GM13977 (cell line): ENCODE measurements around the gene TNPO2.

Experiments
- DNase-seq: peaks from one replicate; pipeline ENCODE4 v3.0.0; 2012; ENCODE audit warnings: low spot score
- in situ Hi-C: fragments of 300-500 bp; cut with MboI; formaldehyde crosslinking; loops from one replicate; pipeline ENCODE4 v1.12.0; 2022; ENCODE audit warnings: low sequenced_read_pairs, low pct_unique_long_range_greater_than_20kb, mixed read lengths, inconsistent platforms; ENCODE audit not compliant: unreplicated experiment
- TF ChIP-seq, protein P1 (sequence below): IDR thresholded peaks from 2 replicates; pipeline ENCODE4 v1.5.1; 2012; ENCODE audit warnings: mild to moderate bottlenecking, control low read depth; ENCODE audit not compliant: insufficient read depth; ENCODE audit errors: extremely low read depth, missing control alignments

Gene TNPO2

DNA sequence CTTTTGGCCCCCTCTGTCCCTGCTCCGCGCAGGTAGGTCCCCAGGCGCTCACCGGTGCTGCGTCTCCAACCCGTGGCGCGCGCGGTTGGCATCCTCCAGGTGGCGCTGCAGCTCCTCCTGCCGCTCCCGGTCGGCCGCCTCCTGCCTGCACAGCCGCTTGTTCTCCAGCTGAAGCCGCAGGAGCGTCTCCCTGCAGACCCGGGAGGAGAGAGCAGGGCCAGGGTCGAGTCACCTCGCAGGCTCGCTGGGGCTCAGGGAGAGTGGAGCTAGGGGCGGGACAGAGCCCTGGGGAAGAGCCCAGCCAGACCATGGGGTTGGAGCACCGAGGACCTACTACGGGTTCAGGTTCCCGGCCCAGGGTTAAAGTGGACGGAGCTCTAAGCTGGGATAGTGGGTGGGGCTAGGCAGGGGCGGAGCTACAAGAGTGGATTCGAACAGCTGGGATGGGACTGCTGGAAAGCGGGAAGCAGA is 42.4 kb upstream of the TNPO2 start:
- in situ Hi-C loops: loop anchor here (10.0 kb wide), 1 partner anchor 79 kb away; no protein-coding TSS in a partner anchor
- DNase-seq: peak; percentile 87
- TF ChIP-seq, protein P1, sequence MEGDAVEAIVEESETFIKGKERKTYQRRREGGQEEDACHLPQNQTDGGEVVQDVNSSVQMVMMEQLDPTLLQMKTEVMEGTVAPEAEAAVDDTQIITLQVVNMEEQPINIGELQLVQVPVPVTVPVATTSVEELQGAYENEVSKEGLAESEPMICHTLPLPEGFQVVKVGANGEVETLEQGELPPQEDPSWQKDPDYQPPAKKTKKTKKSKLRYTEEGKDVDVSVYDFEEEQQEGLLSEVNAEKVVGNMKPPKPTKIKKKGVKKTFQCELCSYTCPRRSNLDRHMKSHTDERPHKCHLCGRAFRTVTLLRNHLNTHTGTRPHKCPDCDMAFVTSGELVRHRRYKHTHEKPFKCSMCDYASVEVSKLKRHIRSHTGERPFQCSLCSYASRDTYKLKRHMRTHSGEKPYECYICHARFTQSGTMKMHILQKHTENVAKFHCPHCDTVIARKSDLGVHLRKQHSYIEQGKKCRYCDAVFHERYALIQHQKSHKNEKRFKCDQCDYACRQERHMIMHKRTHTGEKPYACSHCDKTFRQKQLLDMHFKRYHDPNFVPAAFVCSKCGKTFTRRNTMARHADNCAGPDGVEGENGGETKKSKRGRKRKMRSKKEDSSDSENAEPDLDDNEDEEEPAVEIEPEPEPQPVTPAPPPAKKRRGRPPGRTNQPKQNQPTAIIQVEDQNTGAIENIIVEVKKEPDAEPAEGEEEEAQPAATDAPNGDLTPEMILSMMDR: peak; percentile 99

DNA sequence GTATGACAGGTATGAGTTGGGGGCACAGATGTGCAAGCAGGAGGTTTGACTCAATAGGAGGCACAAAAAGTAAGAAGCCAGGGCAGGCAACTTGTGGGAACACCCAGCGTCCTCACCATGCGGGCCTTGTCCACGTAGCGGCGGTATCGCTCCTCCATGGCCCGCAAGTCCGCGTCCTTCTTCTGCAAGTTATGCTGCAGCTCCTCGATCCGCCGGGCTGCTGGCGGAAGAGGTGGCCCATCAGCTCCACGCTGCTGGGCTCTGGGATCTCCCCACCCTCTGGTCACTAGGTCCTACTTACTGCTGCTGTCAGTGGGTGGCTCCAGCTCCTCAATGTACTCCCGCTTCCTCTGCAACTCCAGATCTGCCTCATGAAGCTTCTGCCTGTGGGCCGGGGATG is 41.0 kb upstream of the TNPO2 start:
- no peak for DNase-seq
- TF ChIP-seq, protein P1: no peak
- in situ Hi-C loops: loop anchor here (10.0 kb wide), 1 partner anchor 80 kb away; no protein-coding TSS in a partner anchor

- no peak for DNase-seq
- TF ChIP-seq, protein P1: no peak
- in situ Hi-C loops: loop anchor here (10.0 kb wide), 1 partner anchor 82 kb away; no protein-coding TSS in a partner anchor
Measured at GRCh38 chr19:12763100-12763499, 39.4 kb upstream of the TNPO2 start.

GRCh38 chr19:12759686-12760085 is 36.0 kb upstream of the TNPO2 start:
- TF ChIP-seq, protein P1: no peak
- in situ Hi-C loops: loop anchor here (10.0 kb wide), 2 partner anchors 85 to 195 kb away; no protein-coding TSS in a partner anchor
- no peak for DNase-seq

DNA sequence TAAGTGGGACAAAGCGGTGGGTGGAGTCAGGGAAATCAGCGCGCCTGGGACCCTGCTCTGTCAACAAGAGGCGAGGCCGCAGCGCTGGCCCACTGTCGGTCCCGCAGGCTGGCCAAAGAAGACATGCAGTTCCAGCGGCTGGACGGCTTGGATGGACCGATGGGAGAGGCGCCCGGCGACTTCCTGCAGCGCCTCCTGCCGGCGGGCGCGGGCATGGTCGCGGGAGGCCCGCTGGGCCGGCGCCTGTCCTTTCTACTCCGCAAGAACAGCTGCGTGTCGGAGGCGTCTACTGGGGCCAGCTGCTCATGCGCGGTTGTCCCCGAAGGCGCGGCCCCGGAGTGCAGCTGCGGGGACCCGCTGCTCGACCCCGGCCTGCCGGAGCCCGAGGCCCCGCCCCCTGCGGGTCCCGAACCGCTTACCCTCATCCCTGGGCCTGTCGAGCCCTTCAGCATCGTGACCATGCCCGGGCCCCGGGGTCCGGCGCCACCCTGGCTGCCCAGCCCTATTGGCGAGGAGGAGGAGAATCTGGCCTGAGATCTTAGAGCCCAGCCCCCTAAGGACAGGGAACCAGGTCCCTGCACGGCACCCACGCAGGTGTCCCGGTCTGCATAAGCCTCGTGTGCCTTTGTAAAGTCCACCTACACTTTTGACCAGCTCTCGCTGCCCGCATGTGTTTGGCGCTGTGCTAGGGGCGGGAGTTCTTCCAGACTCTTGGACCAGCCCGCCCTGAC is 34.0 kb upstream of the TNPO2 start:
- in situ Hi-C loops: loop anchor here (10.0 kb wide), 1 partner anchor 193 kb away; no protein-coding TSS in a partner anchor
- DNase-seq: peak; percentile 88

DNA sequence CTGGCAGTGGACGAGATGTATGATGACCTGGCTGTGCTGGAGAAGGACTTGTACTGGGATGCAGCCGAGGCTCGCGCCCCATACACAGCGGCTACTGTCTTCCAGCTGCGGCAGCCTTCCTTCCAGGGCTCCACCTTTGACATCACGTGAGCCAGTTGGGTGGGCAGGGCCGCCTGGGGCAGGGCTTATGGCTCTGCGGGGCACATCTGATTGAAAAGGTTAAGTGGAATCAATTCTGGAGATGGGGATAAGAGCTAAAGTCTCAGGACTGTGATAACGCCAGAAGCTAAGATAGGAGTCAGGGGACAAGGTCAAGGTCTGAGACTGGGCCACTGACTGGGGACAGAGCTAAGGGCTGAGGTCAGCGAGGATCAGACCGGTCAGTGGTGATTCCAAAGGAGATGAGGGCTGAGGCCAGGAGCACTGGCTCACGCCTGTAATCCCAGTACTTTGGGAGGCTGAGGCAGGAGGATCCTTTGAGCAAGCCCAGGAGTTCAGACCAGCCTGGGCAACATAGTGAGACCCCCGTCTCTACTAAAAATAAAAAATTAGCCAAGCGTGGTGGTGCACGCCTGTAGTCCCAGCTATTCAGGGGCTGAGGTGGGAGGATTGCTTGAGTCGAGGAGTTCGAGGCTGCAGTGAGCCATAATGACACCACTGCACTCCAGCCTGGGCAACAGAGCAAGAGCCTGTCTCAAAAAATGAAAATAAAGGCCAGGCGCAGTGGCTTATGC is 32.6 kb upstream of the TNPO2 start:
- TF ChIP-seq, protein P1: no peak
- in situ Hi-C loops: loop anchor here (10.0 kb wide), 1 partner anchor 192 kb away; no protein-coding TSS in a partner anchor

More for the DNA sequence above, 34.0 kb upstream of the TNPO2 start:
- TF ChIP-seq, protein P1: peak; percentile 92

More for the DNA sequence above, 32.6 kb upstream of the TNPO2 start:
- DNase-seq: no peak
